B cell (primary cell): Measurements from ENCODE around the gene SLC2A14. TPM values are rescaled to one million over a fixed set of nuclear protein-coding genes. Genes with fewer than 3 reads are reported as not detected.
"Not testable (repeated sequence)": the region's sequence is repeated elsewhere in the genome, so short reads cannot be mapped to it uniquely, and the experiment has no call there.

ENCODE experiments used
- ATAC-seq: fragments of 200-7000 bp; cut with Tn5 transposase; one replicate; pipeline ENCODE4 v1.10.0; 2021; ENCODE audit warnings: low read depth, mild to moderate bottlenecking, moderate number of reproducible peaks, moderate library complexity
- CTCF ChIA-PET: fragments of 350-600 bp; sonication (Branson Sonifier 250); formaldehyde crosslinking; loops from one replicate; lab custom pipeline; 2021; ENCODE audit warnings: antibody characterized with exemption, inconsistent platforms; lab: Charles Lee
- POLR2A ChIA-PET: fragments of 350-600 bp; sonication (Branson Sonifier 250); formaldehyde crosslinking; loops from one replicate; lab custom pipeline; 2021; ENCODE audit warnings: antibody characterized with exemption; lab: Charles Lee
- DNase-seq: peaks from one replicate; pipeline ENCODE4 v3.0.0; 2013
- H2AFZ ChIP-seq: 2 replicates; pipeline ENCODE4 v1.6.1; 2012; ENCODE audit warnings: mild to moderate bottlenecking, low read depth, low read length; ENCODE audit not compliant: insufficient read depth, poor library complexity, severe bottlenecking
- H3K27ac ChIP-seq, 2 donors: 1 replicate in 1 of 2; 2 replicates in 1 of 2; pipeline ENCODE4 v1.5.1; 2012 to 2013; ENCODE audit warnings: low read length in 2 of 2, mild to moderate bottlenecking in 2 of 2, moderate library complexity in 1 of 2
- H3K27me3 ChIP-seq, 4 experiments: fragments of 200-600 bp in 1 of 4; sonication (generic) in 1 of 4; replicated peaks in 1 of 4; 1 replicate in 2 of 4; 2 replicates in 2 of 4; pipeline versions ENCODE4 v1.6.1 to v1.7.0; 2013 to 2016; ENCODE audit warnings: low read length in 3 of 4, mild to moderate bottlenecking in 2 of 4, mixed read lengths in 1 of 4, moderate library complexity in 1 of 4; ENCODE audit not compliant: insufficient read depth in 4 of 4, control insufficient read depth in 3 of 4; ENCODE audit errors: control extremely low read depth in 1 of 4
- H3K36me3 ChIP-seq, 2 experiments: replicated peaks in 1 of 2; 1 replicate in 1 of 2; 2 replicates in 1 of 2; pipeline versions ENCODE4 v1.6.1 to v1.7.1; 2013; ENCODE audit warnings: low read length in 1 of 2; ENCODE audit not compliant: insufficient read depth in 2 of 2, control insufficient read depth in 1 of 2; ENCODE audit errors: control extremely low read depth in 1 of 2, extremely low read depth in 1 of 2
- H3K4me1 ChIP-seq, 2 donors: fragments of 200-600 bp in 1 of 2; sonication (generic) in 1 of 2; 1 replicate in 1 of 2; 2 replicates in 1 of 2; pipeline versions ENCODE4 v1.5.1 to v1.6.1; 2013 to 2017; ENCODE audit warnings: low read length in 2 of 2; ENCODE audit not compliant: control insufficient read depth in 2 of 2, insufficient read depth in 2 of 2
- H3K4me2 ChIP-seq: replicated peaks from 2 replicates; pipeline ENCODE3; 2012; ENCODE audit warnings: mild to moderate bottlenecking, low read depth, low read length; ENCODE audit not compliant: poor library complexity, severe bottlenecking
- H3K4me3 ChIP-seq, 5 experiments: fragments of 200-600 bp in 1 of 5; sonication (generic) in 1 of 5; 1 replicate in 3 of 5; 2 replicates in 2 of 5; pipeline versions ENCODE4 v1.5.1 to v1.7.0; 2011 to 2016; ENCODE audit warnings: low read length in 4 of 5, mild to moderate bottlenecking in 4 of 5, low read depth in 2 of 5, control low read depth in 1 of 5, moderate library complexity in 1 of 5; ENCODE audit not compliant: insufficient read depth in 1 of 5; ENCODE audit errors: control extremely low read depth in 1 of 5, extremely low read depth in 1 of 5
- H3K79me2 ChIP-seq: fragments of 200-600 bp; sonication (generic); one replicate; pipeline ENCODE4 v1.6.0; 2016; ENCODE audit warnings: low read length; ENCODE audit not compliant: control insufficient read depth, insufficient read depth
- H3K9ac ChIP-seq: fragments of 200-600 bp; sonication (generic); 2 replicates; pipeline ENCODE4 v1.6.1; 2017; ENCODE audit warnings: mild to moderate bottlenecking, low read length, moderate library complexity
- H3K9me3 ChIP-seq, 3 donors: one replicate each; pipeline versions ENCODE4 v1.6.1 to v1.7.1; 2013; ENCODE audit warnings: low read length in 2 of 3; ENCODE audit not compliant: control insufficient read depth in 2 of 3, insufficient read depth in 1 of 3; ENCODE audit errors: control extremely low read depth in 1 of 3
- H4K20me1 ChIP-seq: 2 replicates; pipeline ENCODE4 v1.6.0; 2012; ENCODE audit warnings: mild to moderate bottlenecking, low read length; ENCODE audit not compliant: insufficient read depth, control insufficient read depth, poor library complexity, severe bottlenecking
- H3K27ac Mint-ChIP-seq: one replicate; pipeline ENCODE4 v1.8.0; 2021; ENCODE audit warnings: mixed read lengths
- H3K27me3 Mint-ChIP-seq: one replicate; pipeline ENCODE4 v1.8.0; 2021; ENCODE audit warnings: mixed read lengths
- H3K4me1 Mint-ChIP-seq: one replicate; pipeline ENCODE4 v1.8.0; 2021; ENCODE audit warnings: mixed read lengths
- H3K4me3 Mint-ChIP-seq: one replicate; pipeline ENCODE4 v1.8.0; 2021; ENCODE audit warnings: mixed read lengths
- H3K9me3 Mint-ChIP-seq: one replicate; pipeline ENCODE4 v1.8.0; 2022; ENCODE audit warnings: mixed read lengths; ENCODE audit not compliant: insufficient read depth
- CTCF ChIP-seq: fragments of 200-600 bp; IDR thresholded peaks from one replicate; pipeline ENCODE4 v1.8.0; 2022; ENCODE audit warnings: antibody characterized with exemption, mild to moderate bottlenecking
- EZH2 ChIP-seq: IDR thresholded peaks from 2 replicates; pipeline ENCODE4 v1.6.1; 2012; ENCODE audit warnings: borderline replicate concordance, low read depth, mild to moderate bottlenecking, moderate library complexity, low read length; ENCODE audit not compliant: insufficient read depth, poor library complexity, severe bottlenecking
- WGBS: methylation state at CpG from one replicate; pipeline ENCODE4 v1.1.5; 2013; ENCODE audit warnings: missing lambda C conversion rate; ENCODE audit not compliant: insufficient coverage; 5-methylcytosine and 5-hydroxymethylcytosine counted together
- intact Hi-C: fragments of 100-400 bp; cut with micrococcal nuclease; formaldehyde crosslinking; loops from one replicate; pipeline ENCODE4 v1.10.0; 2022
- polyA plus RNA-seq: library from polyadenylated mRNA; depleted of rRNA; stranded (reverse); fragments of >200 nt; gene quantifications from 2 replicates; pipeline ENCODE4 v1.2.3, GENCODE V29; 2012
- total RNA-seq, 2 donors: library from RNA; stranded (reverse); fragments of 120-200 nt in 1 of 2; gene quantifications; 1 replicate in 1 of 2; 2 replicates in 1 of 2; pipeline versions ENCODE4 v1.2.3 to v1.2.4, GENCODE V29; 2013 to 2022

SLC2A14 gene
- total and polyA plus RNA-seq, 2 donors (not counting 1 experiment from before 2014, with no cell fraction given), result 2.5 to 4.7 TPM

GRCh38 chr12:7806863-7807487 is 65.7 kb downstream of the SLC2A14 start:
- ATAC-seq (no peak), DNase-seq (peak; percentile 57)
- Mint-ChIP-seq H3K27ac (no peak overlapping the region), H3K27me3 (peaks cover 4% of the 10 kb centered on the region), H3K4me3 (no peak overlapping the region), H3K4me1 (no peaks in the 10 kb centered on the region), H3K9me3 (no peaks in the 10 kb centered on the region)
- Histone ChIP-seq H3K27ac (no peak overlapping the region), H4K20me1 (no peaks in the 10 kb centered on the region), H3K4me1 (no peaks in the 10 kb centered on the region), H3K4me2 (no peak overlapping the region), H3K27me3 (no peaks in the 10 kb centered on the region), H3K9me3 (no peaks in the 10 kb centered on the region), H3K9ac (no peak overlapping the region), H2AFZ (no peak overlapping the region), H3K36me3 (no peaks in the 10 kb centered on the region), H3K4me3 (no peak overlapping the region), H3K79me2 (no peaks in the 10 kb centered on the region)
- 0% methylated on average over 1 of the region's 2 CpGs for WGBS
- ChIA-PET POLR2A (no interaction called here), CTCF (interaction anchor here (0.5 to 2.9 kb wide), 12 partner anchors 8 to 587 kb away, joined by 3 to 11 read pairs (median 4); no protein-coding TSS in a partner anchor)
- TF ChIP-seq CTCF (peak; percentile 88), EZH2 (no peak)
- intact Hi-C loops, result loop anchor here (1.0 to 5.0 kb wide), 2 partner anchors 130 to 585 kb away; no protein-coding TSS in a partner anchor

GRCh38 chr12:7806319-7806718 is 66.4 kb downstream of the SLC2A14 start:
- POLR2A ChIA-PET, H3K27ac Mint-ChIP-seq, DNase-seq, H3K36me3 ChIP-seq, H3K79me2 ChIP-seq, H3K4me3 ChIP-seq, H3K27ac ChIP-seq, H3K4me1 ChIP-seq, H3K4me3 Mint-ChIP-seq, H2AFZ ChIP-seq, H3K27me3 ChIP-seq, H3K4me2 ChIP-seq, H3K9ac ChIP-seq, H3K9me3 ChIP-seq, H4K20me1 ChIP-seq, H3K4me1 Mint-ChIP-seq, H3K9me3 Mint-ChIP-seq, ATAC-seq, H3K27me3 Mint-ChIP-seq: not testable (repeated sequence)
- intact Hi-C loops, result loop anchor here (5.0 kb wide), 1 partner anchor 584 kb away; no protein-coding TSS in a partner anchor
- WGBS, result 100% methylated on average over 4 of the region's 6 CpGs
- CTCF ChIA-PET, result interaction anchor here (0.5 to 2.9 kb wide), 10 partner anchors 8 to 586 kb away, joined by 3 to 11 read pairs (median 3); no protein-coding TSS in a partner anchor
